Activated naive CD4-positive, alpha-beta T cell treated with anti-CD3 and anti-CD28 coated beads, Interleukin-2, amount 50 U/mL, for 24 hours (primary cell): ENCODE measurements around the gene SERPINB12.

ENCODE experiments used
- H3K27ac Mint-ChIP-seq: one replicate; pipeline ENCODE4 v1.8.0; 2021; ENCODE audit warnings: mild to moderate bottlenecking, mixed read lengths
- H3K27me3 Mint-ChIP-seq: one replicate; pipeline ENCODE4 v1.8.0; 2021; ENCODE audit warnings: mixed read lengths
- H3K36me3 Mint-ChIP-seq: one replicate; pipeline ENCODE4 v1.8.0; 2021; ENCODE audit warnings: mixed read lengths
- H3K4me1 Mint-ChIP-seq: one replicate; pipeline ENCODE4 v1.8.0; 2021; ENCODE audit warnings: mixed read lengths
- H3K4me3 Mint-ChIP-seq: one replicate; pipeline ENCODE4 v1.8.0; 2021; ENCODE audit warnings: mild to moderate bottlenecking, mixed read lengths
- H3K9me3 Mint-ChIP-seq: one replicate; pipeline ENCODE4 v1.8.0; 2021; ENCODE audit warnings: mixed read lengths

Gene SERPINB12

GRCh38 chr18:63613420-63613819, 71.3 kb downstream of the SERPINB12 start:
- Mint-ChIP-seq H3K27ac (no peak overlapping the region), H3K4me3 (no peak overlapping the region), H3K9me3 (no peaks in the 10 kb centered on the region), H3K4me1 (no peaks in the 10 kb centered on the region), H3K27me3 (peaks cover 7% of the 10 kb centered on the region), H3K36me3 (no peaks in the 10 kb centered on the region)

- Mint-ChIP-seq H3K4me3 (no peak overlapping the region), H3K27me3 (peaks cover 3% of the 10 kb centered on the region), H3K27ac (no peak overlapping the region), H3K9me3 (no peaks in the 10 kb centered on the region), H3K4me1 (no peaks in the 10 kb centered on the region), H3K36me3 (no peaks in the 10 kb centered on the region)
Measured at GRCh38 chr18:63617049-63617914, 75.1 kb downstream of the SERPINB12 start.

- Mint-ChIP-seq H3K4me3 (no peak overlapping the region), H3K27me3 (peaks cover 3% of the 10 kb centered on the region)
Measured at GRCh38 chr18:63617915-63618234, 75.7 kb downstream of the SERPINB12 start.

More at GRCh38 chr18:63617915-63618234, 75.7 kb downstream of the SERPINB12 start:
- Mint-ChIP-seq H3K4me1 (no peaks in the 10 kb centered on the region), H3K27ac (no peak overlapping the region), H3K36me3 (no peaks in the 10 kb centered on the region), H3K9me3 (peaks cover 3% of the 10 kb centered on the region)
